T-helper 1 cell (primary cell): ENCODE data around the gene CDK5RAP2.
"Not testable (repeated sequence)": the region's sequence is repeated elsewhere in the genome, so short reads cannot be mapped to it uniquely, and the experiment has no call there.

Experiments
- DNase-seq, 5 donors: peaks; one replicate each; pipeline ENCODE4 v3.0.0-alpha.2; 2012 to 2020

Gene CDK5RAP2

DNA sequence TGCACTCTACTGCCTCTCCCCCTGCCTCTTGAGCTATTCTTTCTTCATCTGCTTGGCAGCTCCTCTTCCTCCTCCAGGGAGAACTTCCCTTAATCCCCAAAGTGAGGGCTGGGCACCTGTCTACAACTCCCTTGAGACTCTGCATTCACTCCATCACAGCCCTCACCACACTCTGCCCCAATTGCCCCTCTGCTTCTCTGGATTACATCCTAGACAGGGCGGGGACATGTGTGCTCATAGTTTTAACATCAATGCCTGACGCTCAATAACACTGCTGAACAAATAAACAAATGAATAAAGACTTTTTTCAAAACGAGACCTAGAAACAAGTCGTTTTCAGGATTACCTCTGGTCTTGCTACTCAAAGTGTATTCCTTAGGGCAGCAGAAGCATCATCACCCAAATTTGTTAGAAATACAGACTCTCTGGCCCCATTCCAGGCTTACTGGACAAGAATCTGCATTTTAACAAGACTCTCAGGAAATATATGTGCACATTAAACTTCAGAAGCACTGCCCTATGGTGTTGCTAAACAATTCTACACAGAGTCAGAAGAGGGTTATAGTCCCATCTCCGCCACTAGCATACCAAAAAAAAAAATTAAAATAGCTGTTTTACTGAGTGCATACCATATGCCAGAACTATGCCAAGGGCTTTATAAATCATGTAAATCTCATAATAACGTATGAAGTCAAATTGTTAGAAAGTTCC lies 115.6 kb downstream of the CDK5RAP2 start:
- DNase-seq = no peak

DNA sequence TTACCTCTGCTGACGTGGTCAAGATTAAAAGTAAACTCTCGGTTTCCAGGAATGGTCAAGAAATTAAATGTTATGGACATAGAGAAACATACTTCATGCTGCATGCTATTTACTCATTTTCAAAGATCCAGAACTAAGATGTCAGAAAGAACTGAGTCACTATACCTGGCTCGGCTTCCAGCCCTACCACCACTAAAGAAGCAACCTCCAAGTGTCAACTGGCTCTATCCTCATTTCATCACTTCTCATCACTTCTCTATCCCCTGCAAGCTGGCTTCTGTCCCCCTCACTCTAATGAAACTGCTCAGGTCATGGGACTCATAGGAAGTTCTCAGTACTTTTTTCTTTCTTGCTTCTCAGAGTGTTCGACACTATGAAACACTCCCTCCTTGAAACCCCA lies 116.2 kb downstream of the CDK5RAP2 start:
- no peak for DNase-seq

DNA sequence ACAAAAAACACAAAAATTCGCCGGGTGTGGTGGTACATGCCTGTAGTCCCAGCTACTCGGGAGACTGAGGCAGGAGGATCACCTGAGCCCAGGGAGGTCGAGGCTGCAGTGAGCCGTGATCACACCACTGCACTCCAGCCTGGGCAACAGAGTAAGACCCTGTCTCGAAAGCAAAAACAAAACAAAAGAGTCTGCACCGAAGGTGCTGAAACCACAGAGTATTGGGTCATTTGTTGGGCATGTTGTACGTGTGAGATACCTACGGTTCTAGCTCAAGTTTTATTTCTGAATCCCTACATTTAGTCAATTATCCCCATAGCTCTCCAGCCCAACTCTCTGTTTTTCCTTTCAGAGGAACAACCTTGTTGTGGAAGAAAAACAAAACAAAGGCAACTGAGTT lies 118.3 kb downstream of the CDK5RAP2 start:
- DNase-seq = not testable (repeated sequence)

DNA sequence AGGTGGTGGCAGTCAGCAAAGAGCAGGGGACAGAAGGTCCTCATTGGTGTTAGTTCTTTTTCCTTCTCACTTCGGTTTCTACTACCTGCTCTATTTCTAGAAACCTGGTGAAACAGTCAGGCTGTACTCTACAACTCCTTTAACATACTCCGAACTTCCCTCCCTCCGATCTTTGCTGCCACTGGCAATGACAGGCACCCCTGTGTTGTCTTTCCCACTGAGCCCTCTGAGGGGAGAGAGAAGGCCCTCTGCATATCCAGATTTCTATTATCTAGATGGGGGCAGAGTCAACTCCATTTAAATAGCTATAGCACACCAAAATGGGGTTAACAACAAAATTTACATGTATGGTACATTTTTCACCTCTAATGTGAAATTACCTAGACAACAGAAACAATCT lies 123.7 kb downstream of the CDK5RAP2 start:
- no peak for DNase-seq

DNA sequence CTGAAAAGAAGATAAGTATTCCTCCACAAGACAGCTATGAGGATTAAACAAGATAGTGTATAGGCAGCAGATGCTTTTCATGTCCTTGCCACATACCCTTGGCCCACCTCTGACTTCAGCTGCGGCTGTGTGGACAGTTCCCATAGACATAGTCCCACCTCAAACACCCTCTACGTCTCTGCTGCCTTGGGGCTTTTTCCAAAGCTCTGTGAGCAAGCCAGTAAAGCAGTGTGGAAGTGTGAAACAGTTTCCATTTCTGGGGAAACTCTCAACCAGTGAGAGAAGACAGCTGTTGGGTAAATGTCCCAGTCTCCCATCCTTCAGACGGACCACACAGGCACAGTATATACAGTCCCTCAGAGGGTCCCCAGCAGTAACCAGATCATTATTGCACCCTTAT lies 125.5 kb downstream of the CDK5RAP2 start:
- DNase-seq = no peak

DNA sequence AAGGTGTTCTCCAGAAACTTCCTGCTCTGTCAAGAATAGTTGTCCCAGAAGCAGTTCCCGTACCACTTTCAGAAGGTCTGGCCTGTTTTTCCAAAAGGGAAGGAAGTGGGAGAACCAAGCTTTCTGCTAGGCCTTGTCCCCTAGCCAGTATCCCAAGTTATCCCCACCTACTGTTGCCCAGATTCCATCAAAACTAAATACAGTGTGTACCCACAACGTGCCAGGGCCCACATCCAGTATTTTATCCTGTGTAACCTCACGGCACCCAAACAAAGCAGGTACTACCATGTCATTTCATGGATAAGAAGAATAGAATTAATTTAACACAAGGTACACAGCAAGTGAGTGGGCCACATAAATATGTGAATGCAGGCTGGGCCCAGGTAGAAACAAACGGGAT lies 126.2 kb downstream of the CDK5RAP2 start:
- DNase-seq = no peak

DNA sequence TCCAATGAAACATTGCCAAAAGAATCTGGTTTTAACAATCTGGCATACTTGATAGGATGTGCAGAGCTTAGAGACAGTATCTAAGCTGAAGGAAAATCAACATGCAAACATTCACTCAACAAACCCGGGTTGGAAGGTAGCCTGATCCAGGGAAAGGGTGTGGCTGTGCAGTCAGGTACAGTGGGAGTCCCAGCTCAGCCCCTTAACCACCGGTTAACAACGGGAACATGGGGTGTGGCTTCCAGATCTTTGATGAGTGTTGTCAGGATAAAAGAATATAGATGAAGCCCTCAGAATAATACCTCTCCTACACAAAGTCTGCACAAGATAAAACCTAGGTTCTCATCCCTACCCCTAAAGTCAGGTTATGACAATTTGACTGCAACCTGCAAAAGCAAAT lies 127.3 kb downstream of the CDK5RAP2 start:
- no peak for DNase-seq

DNA sequence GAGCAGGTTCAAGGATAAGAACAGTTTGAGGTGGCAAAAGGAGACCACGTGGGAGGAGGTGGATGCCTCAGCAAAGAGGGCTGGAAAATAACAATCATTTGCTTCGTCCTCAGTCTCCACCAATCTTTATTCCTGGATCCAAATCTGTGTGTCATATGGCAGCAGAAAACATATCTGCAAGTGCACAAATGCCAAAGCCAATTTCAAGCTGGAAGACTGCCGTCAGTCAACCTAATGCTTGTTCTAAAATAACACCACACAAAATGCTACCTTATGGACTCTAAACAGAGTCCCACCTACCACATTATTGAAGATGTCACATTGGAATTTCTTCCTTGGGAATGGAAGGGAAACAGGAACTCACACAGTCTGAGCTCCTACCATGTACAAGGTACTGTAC lies 129.1 kb downstream of the CDK5RAP2 start:
- DNase-seq = no peak

DNA sequence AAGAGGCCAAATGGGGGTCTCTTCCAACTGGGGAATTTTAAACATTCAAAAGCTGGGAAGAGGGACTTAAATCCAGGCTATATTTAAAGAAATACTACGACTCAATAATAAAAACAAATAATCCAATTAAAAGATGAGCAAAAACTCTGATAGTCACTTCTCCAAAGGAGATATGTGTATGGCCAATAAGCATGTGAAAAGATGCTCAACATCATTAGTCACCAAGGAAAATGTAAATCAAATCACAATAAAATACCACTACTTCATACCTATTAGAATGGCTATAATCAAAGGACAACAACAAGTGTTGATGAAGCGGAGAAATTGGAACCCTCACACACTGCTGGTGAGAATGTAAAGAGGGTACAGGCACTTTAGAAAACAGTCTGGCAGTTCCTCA lies 130.4 kb downstream of the CDK5RAP2 start:
- no peak for DNase-seq

DNA sequence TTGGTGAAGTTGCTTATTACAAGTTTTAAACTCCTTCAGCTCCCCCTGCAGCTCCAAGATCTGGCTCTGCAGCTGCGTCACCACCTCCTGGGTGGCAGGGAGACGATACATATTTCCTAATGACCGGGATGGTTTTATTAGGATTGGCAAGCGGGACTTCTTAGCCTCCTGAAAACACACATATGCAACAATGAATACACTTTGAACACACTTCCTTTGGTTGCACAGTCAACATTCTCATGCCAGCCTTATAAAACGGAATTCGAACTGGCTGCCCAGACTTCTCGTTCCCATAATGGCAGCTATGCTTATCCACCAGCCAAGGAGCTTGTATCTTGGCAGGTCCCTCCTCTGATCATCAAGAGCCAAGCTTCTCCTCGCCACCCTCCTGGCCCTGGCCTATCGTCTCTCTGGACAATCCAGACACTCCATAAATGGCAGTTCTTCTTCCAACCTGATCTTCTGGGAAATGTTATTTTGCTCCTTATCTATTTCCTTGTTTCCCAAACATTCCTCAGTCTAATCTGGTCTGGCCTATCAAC lies 131.9 kb downstream of the CDK5RAP2 start:
- DNase-seq = no peak

DNA sequence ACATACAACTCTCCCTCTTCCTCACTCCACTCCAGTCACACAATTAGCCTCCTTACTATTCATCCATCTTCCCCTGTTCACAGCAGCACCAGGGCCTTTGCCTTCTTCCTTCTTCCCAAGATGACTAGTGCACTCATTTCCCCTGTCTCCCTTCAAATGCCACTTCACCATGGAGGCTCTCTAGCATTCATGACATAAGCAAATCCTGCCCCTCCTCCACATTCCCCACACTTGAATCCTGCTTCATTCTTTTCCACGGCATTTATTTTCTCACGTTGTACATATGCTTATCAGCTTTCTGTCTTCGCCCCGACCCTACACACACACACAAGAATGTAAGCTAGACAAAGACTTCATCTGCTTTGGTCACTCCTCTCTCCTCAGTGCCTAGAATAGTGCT lies 133.3 kb downstream of the CDK5RAP2 start:
- no peak for DNase-seq

DNA sequence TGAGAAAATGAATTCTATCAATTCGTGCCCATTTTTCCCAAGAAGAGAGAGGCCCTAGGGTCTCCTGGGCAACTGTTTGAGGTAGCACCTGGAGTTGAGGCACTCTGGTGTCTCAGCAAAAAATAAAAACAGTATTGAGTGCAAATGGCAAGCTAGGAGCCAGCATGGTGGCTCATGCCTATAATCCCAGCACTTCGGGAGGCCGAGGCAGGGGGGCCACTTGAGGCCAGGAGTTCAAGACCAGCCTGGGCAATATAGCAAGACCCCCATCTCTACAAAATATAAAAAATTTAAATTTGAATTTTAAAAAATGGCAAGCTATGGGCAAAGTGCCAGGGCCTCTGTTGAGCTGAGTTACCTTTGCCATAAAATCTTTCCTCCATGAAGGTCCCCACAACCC lies 136.0 kb downstream of the CDK5RAP2 start:
- no peak for DNase-seq

DNA sequence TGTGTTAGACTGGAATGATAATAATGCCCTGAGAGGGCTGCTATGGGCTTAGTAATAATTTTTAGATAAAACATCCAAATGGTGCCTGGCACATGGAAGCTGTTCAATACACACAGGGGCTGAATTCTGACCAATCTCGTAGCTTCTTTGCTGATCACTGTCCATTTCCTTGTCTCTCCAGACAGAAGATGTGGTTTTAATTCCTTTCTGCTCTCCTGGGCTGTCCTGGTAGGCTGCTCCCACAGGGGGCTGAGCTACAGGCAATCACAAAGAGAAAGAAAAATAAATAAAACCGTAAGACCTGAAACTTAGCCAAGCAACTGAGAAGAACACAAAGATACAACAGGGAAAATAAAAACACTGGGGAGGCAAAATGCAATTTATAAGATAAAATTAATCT lies 136.5 kb downstream of the CDK5RAP2 start:
- DNase-seq = no peak

DNA sequence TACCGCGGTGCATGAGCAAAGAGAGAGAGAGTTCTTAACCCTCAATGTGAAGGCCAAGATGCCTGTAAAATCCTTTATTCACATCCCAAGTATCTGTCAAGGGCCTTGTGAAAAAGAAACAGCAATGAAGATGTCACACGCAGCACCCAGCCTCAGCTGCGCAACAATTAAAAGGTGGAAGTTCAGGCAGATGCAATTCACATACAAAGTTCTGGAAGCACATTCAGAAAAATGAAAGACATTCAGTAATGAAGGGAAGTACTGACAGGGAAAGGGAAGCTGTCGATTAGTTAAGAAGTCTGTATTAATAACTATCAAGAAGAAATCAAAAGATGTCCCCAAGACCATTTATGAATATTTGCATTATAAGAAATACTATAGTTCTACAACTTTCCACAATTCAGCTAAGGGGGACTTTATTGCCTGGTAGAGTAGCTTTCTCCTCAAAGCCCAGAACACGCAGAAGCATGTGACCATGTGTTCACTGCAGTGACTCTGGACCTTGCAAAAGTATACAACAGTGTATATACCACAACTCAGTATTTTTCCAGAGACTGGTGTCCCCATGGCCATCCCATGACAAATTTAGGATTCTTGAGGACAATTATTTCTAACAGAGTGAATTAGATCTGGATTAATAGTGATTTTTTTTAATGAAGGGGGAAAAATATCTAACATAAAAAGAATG lies 137.5 kb downstream of the CDK5RAP2 start:
- DNase-seq = no peak

DNA sequence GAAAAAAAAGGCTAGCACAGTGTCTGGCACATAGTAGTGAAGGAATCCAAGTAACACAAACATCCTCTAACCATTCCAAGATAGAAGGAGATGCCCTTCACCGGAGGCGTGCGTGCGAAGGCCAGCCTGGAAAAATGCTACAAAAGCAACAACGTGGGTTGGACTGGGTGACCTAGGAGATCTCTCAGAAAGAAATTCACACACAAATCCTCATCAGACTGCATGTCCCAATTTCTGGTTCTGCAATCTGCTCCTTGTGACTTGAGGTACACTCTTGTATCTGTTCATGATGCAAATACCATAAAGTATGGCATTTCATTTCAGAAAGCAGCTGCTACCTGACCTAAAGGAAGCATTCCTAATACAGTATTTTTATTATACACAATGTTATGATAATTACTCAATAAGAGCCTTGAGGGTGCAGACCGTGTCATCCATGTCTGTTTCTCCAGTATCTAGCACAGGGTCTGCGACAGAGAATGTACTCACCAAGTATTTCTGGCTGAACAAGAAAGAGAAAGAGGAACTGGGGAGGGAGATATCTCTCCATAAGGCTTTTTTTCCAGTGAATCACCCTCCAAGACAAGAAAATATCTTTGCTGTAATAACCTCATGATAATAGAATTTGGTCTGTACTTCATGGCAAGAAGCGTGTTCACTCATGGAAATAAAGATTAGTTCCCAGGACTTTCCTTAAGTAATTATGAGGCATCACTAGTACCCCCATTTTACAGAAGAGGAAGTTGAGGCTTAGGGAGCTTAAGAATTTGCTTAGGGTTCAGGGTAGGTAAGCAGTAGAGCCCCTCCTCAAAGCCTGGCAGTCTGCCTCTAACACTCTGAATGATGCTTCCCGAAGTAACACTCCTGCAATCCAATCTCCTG lies 138.3 kb downstream of the CDK5RAP2 start:
- DNase-seq = no peak

DNA sequence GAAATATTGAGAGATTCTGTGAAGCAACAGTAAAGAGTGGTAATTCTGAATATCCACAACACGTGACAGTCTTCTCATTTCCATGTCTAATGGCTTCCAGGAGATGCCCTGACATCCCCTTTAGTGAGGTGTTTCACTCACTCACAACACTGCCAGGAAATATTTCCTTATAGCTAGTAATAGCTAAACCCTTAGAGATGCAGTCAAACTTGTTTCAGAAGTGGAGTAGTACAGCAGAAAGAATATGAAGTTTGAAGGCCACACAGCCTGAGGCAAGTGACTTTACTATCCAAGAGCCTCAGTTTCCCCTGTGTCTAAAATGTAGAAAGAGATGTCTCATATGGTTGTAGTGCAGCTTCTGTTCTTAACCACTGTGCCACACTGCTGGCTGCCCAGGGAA lies 139.2 kb downstream of the CDK5RAP2 start:
- no peak for DNase-seq

DNA sequence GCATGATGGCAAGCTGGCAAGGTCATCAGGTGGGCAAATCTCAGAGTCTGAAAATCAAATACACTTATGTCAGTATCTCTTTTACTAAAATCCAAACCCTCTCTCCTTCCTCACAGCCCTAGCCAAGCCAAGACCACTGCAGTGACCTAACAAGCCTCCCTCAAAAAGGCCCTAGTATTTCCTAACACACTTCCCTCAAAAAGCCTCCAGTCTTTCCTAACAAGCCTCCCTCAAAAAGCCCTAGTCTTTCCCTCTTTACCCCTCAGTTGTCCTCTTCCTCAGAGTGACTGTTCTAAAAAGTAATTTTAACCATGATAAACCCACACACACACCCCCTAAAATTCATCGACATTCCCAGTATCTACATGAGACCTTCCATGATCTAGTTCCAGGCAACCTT lies 140.0 kb downstream of the CDK5RAP2 start:
- DNase-seq = no peak

DNA sequence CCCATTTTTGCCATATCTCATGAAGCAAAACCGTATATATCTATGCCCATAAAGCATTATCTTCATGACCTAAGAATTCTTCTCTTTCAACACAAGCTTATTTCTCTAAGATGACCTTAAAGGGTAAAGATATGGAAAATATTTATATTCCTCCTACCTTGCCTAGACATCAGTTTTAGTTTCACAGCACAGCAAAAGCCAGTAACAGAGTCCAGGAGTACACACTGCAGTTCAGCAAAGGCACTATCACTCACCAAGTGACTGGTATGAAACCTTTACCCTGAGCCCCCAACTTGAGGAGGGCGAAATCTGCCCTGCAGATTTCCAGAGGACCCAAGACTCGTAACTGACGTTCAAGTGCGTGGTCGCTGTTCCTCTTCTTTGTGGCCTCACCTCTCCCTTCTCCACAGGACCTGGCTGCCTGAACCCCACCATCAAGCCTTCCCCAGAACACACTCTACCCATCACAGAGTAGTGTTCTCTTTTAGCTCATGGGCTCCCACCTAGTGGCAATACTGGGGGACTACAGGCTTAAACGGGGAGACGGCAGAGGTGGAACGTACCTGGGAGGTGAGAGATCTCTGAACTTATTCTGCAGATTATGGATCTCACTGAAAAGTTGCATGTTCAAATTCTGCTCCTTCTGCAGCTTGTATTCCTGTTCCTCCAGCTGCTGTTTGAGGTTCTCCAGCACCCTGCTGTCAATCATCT lies 141.0 kb downstream of the CDK5RAP2 start:
- DNase-seq = peak in 1 of 5 donors; percentile 6

DNA sequence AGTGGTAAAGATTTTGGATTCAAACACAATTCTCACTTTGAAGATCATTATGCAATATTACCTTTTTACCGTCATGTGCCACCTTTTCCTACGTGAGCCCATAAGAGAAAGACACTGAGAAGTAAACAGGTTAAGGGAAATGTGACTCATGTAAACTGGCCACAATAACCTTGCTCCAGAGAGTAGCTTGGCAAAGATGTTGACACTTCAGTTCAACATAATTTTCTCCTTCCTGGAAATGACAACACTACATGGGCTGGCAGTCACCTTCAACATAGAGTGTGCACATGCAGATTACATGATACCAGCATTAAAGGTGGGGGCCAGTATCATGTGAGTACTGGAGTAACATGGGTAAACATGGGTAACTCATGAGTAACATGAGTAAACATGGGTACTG lies 141.9 kb downstream of the CDK5RAP2 start:
- DNase-seq = peak in 1 of 5 donors; percentile 64

DNA sequence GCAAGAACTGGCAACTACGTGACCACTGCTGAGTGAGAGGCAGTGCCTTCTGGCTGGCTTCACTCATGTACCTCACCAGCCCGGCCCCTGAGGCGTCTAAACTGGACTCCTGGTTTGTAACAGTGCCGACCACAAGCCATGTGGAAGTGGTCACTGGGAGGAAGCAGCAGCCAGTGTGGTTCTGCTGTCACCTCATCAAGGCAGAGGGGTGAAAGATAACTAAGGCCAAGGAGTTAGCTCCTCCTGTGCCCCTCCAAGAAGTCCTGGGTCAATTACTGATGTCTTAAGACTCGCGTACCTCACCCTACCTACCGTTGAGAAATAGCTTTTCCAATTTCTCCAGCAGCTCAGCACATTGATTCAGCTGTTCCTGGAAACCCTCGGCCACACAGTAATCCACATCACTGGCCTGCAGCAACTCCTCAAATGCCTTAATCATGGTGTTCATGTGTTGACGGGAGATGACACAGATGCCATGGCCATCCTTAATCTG lies 142.9 kb downstream of the CDK5RAP2 start:
- peak in 1 of 5 donors; percentile 7 for DNase-seq

DNA sequence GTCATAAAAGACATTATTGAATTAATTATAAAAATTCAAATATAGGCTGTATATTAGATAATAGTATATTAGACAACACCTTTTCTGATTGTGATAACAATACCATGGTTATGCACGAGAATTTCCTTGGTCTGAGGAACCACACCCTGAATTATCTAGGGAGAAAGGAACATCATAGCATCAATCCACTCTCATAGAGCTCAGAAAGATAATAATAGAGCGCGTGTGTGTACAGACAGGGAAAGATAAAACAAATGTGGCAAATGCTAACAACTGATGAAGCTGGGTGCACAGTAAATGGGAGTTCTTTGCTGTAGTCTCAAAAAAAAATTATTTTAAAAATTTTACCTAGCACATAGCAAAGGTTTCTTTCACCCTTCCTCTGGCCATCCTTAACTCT lies 143.5 kb downstream of the CDK5RAP2 start:
- DNase-seq = no peak

DNA sequence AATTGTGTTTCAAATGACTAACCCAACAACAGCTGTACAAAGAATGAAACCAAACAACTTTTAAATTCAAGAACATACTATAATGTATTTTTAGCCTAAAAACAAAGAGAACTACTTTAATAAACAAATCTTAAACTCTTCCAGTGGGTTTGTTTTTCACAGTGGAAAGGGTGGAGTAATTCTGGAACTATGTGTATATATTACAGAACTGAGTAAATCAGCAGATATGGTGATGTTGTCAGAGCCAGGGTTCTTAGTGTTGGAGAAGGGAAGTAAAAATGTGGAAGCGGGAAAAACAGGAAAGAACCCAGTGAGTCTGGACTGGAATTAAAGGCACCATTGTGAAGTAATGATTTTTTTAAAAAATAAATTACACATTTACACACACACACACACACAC lies 144.9 kb downstream of the CDK5RAP2 start:
- no peak for DNase-seq

DNA sequence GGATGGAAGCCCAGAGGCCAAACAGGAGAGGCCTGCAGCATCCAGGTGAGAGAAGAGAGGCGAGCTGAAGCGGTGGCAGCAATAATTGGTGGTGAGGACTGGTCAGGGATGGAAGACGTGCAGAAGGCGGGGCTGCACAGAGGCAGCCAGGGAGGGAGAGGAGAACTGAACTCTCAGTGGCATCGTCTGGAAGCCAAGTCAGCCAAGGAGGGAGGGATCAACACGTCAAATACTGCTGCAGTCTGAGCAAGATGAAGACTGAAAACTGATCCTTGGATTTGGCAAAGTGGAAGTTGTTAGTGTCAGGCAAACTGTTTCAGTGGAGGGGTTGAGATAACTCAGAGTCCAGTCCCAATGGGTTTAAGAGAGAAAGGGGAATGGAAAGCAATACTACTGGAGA lies 145.4 kb downstream of the CDK5RAP2 start:
- no peak for DNase-seq
